Lower leg skin (tissue), 4 donors: ENCODE measurements around the gene HOXC4. TPM values are rescaled to one million over a fixed set of nuclear protein-coding genes. Genes with fewer than 3 reads are reported as not detected.
A peak's percentile ranks its signal among the peaks of the same experiment; 100 is the strongest.

Experiments used
- DNase-seq, 2 donors: peaks; one replicate each; pipeline ENCODE4 v3.0.0-alpha.2; 2019; ENCODE audit warnings: low spot score in 2 of 2
- H3K4me3 ChIP-seq: fragments of 200-600 bp; sonication (generic); 2 replicates; pipeline ENCODE4 v1.5.1; 2017; ENCODE audit warnings: mild to moderate bottlenecking, low read depth; ENCODE audit not compliant: poor library complexity, severe bottlenecking
- CTCF ChIP-seq, 3 donors: fragments of 450-650 bp; IDR thresholded peaks; one replicate each; pipeline ENCODE4 v1.5.1; 2016; ENCODE audit warnings: antibody characterized with exemption in 3 of 3, mild to moderate bottlenecking in 3 of 3, moderate library complexity in 2 of 3
- POLR2A ChIP-seq, 2 donors: fragments of 450-650 bp; IDR thresholded peaks; one replicate each; pipeline ENCODE4 v1.6.1; 2016 to 2017; ENCODE audit warnings: antibody characterized with exemption in 2 of 2, mild to moderate bottlenecking in 1 of 2, moderate library complexity in 1 of 2
- WGBS, 2 donors: methylation state at CpG; one replicate each; pipeline ENCODE4 v1.1.5; 2018; 5-methylcytosine and 5-hydroxymethylcytosine counted together
- intact Hi-C: fragments of 100-400 bp; cut with DNase I; formaldehyde crosslinking; loops from one replicate; pipeline ENCODE4 v1.15.0; 2023; ENCODE audit warnings: low total_unique reads
- total RNA-seq, 4 donors: library from RNA; depleted of rRNA; stranded (reverse); fragments of >200 nt; gene quantifications; one replicate each; pipeline ENCODE4 v1.1.0, GENCODE V29; 2016

HOXC4 gene
- total RNA-seq, 4 donors from 2014 or later = 1.7 to 6.1 (median 3.2) TPM

GRCh38 chr12:54015018-54015931, 38.4 kb upstream of the HOXC4 start:
- intact Hi-C loops = no loop called here
- 65 to 69% methylated on average over 23 of the region's 23 CpGs for WGBS, 2 donors
- TF ChIP-seq POLR2A (IDR thresholded peaks at IDR 0.05) = no peak
- TF ChIP-seq CTCF (IDR thresholded peaks at IDR 0.05) = no peak
- H3K4me3 ChIP-seq = no peak overlapping the region
- no peak for DNase-seq

GRCh38 chr12:54016051-54016450, 37.6 kb upstream of the HOXC4 start:
- WGBS, 2 donors = 20 to 26% methylated on average over 3 of the region's 3 CpGs
- no peak overlapping the region for H3K4me3 ChIP-seq
- TF ChIP-seq CTCF (IDR thresholded peaks at IDR 0.05) (no peak), POLR2A (IDR thresholded peaks at IDR 0.05) (no peak)
- intact Hi-C loops = no loop called here
- DNase-seq = no peak

GRCh38 chr12:54016478-54016964, 37.1 kb upstream of the HOXC4 start:
- WGBS, 2 donors = 1 to 3% methylated on average over 25 of the region's 25 CpGs
- H3K4me3 ChIP-seq = peak overlapping the region; percentile 42
- intact Hi-C loops = no loop called here
- DNase-seq = peak in 1 of 2 donors; percentile 73
- no peak for TF ChIP-seq POLR2A (IDR thresholded peaks at IDR 0.05)
- TF ChIP-seq CTCF (IDR thresholded peaks at IDR 0.05) = no peak

- peak overlapping the region; percentile 42 for H3K4me3 ChIP-seq
- intact Hi-C loops = no loop called here
- TF ChIP-seq POLR2A (IDR thresholded peaks at IDR 0.05) (no peak), CTCF (IDR thresholded peaks at IDR 0.05) (no peak)
- 0% methylated on average over 24 of the region's 24 CpGs for WGBS, 2 donors
- no peak for DNase-seq
Observed at GRCh38 chr12:54017027-54017788, 36.4 kb upstream of the HOXC4 start.

GRCh38 chr12:54017878-54018467, 35.7 kb upstream of the HOXC4 start:
- TF ChIP-seq CTCF (IDR thresholded peaks at IDR 0.05) = no peak
- TF ChIP-seq POLR2A (IDR thresholded peaks at IDR 0.05) = peak in 1 of 2 donors; percentile 30
- 2% methylated on average over 7 to 34 of the region's 34 CpGs for WGBS, 2 donors
- H3K4me3 ChIP-seq = peak overlapping the region; percentile 42
- DNase-seq = peak; percentile 90 to 98
- intact Hi-C loops = no loop called here
